ENCODE results near the gene AIFM1.

- TF ChIP-seq, protein P1, sequence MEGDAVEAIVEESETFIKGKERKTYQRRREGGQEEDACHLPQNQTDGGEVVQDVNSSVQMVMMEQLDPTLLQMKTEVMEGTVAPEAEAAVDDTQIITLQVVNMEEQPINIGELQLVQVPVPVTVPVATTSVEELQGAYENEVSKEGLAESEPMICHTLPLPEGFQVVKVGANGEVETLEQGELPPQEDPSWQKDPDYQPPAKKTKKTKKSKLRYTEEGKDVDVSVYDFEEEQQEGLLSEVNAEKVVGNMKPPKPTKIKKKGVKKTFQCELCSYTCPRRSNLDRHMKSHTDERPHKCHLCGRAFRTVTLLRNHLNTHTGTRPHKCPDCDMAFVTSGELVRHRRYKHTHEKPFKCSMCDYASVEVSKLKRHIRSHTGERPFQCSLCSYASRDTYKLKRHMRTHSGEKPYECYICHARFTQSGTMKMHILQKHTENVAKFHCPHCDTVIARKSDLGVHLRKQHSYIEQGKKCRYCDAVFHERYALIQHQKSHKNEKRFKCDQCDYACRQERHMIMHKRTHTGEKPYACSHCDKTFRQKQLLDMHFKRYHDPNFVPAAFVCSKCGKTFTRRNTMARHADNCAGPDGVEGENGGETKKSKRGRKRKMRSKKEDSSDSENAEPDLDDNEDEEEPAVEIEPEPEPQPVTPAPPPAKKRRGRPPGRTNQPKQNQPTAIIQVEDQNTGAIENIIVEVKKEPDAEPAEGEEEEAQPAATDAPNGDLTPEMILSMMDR (IDR thresholded peaks at IDR 0.05), result no peak
- no peak for TF ChIP-seq POLR2A (IDR thresholded peaks at IDR 0.05)
- TF ChIP-seq POLR2AphosphoS5 (IDR thresholded peaks at IDR 0.05), result no peak
Measured at GRCh38 chrX:130176942-130177341, 11.3 kb upstream of the AIFM1 start.

Measured in upper lobe of left lung (tissue), 4 donors.